Panc1 (cell line): ENCODE results near the gene OST4. TPM values are rescaled to one million over a fixed set of nuclear protein-coding genes. Genes with fewer than 3 reads are reported as not detected.

Source experiments
- ATAC-seq: fragments of 200-7000 bp; cut with Tn5 transposase; 2 replicates; pipeline ENCODE4 v1.9.1; 2020; ENCODE audit warnings: mild to moderate bottlenecking, moderate library complexity
- BruUV-seq: library from RNA; stranded (reverse); fragments of 400-500 nt; replicated peaks from 2 replicates; lab custom pipeline; 2021; lab: Mats Ljungman, UMichigan
- CTCF ChIA-PET: fragments of 300-600 bp; sonication (Branson Sonifier 250); formaldehyde crosslinking; loops from one replicate; lab custom pipeline; 2022; ENCODE audit warnings: antibody characterized with exemption; lab: Charles Lee
- POLR2A ChIA-PET: fragments of 300-600 bp; sonication (Branson Sonifier 250); formaldehyde crosslinking; loops from one replicate; lab custom pipeline; 2022; ENCODE audit warnings: antibody characterized with exemption; lab: Charles Lee
- DNase-seq: peaks from one replicate; pipeline ENCODE4 v3.0.0-alpha.2; 2010; ENCODE audit warnings: low read depth, low spot score
- H3K27ac ChIP-seq: 2 replicates; pipeline ENCODE4 v1.5.1; 2011; ENCODE audit warnings: mild to moderate bottlenecking, low read length, inconsistent platforms
- H3K27me3 ChIP-seq: fragments of 200-500 bp; sonication (Bioruptor generic); 2 replicates; pipeline ENCODE4 v1.6.0; 2014; ENCODE audit warnings: low read length, inconsistent platforms; ENCODE audit not compliant: control insufficient read depth, insufficient read depth
- H3K36me3 ChIP-seq: fragments of 200-500 bp; sonication (Bioruptor generic); 2 replicates; pipeline ENCODE4 v1.5.1; 2014; ENCODE audit warnings: inconsistent platforms, mild to moderate bottlenecking, low read length, moderate library complexity; ENCODE audit not compliant: control insufficient read depth, insufficient read depth
- H3K4me1 ChIP-seq: 2 replicates; pipeline ENCODE4 v1.5.1; 2011; ENCODE audit warnings: inconsistent platforms, mild to moderate bottlenecking, low read length, moderate library complexity; ENCODE audit not compliant: control insufficient read depth, insufficient read depth
- H3K4me3 ChIP-seq, 2 experiments: 2 replicates each; pipeline ENCODE4 v1.5.1; 2011 to 2012; ENCODE audit warnings: low read depth in 2 of 2, low read length in 2 of 2, mild to moderate bottlenecking in 2 of 2, inconsistent platforms in 1 of 2, moderate library complexity in 1 of 2
- H3K9me3 ChIP-seq: fragments of 200-500 bp; sonication (Bioruptor generic); 2 replicates; pipeline ENCODE4 v1.5.1; 2014; ENCODE audit warnings: low read depth, mild to moderate bottlenecking, inconsistent platforms, low read length, moderate library complexity; ENCODE audit not compliant: control insufficient read depth, insufficient read depth
- CTCF ChIP-seq: fragments of 450-650 bp; IDR thresholded peaks from 2 replicates; pipeline ENCODE4 v1.5.1; 2017; ENCODE audit warnings: mild to moderate bottlenecking
- POLR2AphosphoS5 ChIP-seq: IDR thresholded peaks from 2 replicates; pipeline ENCODE4 v1.6.1; 2012; ENCODE audit warnings: mild to moderate bottlenecking, low read depth, low read length, moderate library complexity
- REST ChIP-seq, 2 experiments: IDR thresholded peaks; 2 replicates each; pipeline ENCODE4 v1.6.1; 2011 to 2012; ENCODE audit warnings: low read depth in 2 of 2, control low read depth in 1 of 2, low read length in 1 of 2, mild to moderate bottlenecking in 1 of 2, moderate library complexity in 1 of 2; ENCODE audit not compliant: insufficient read depth in 1 of 2
- SIN3A ChIP-seq: IDR thresholded peaks from 2 replicates; pipeline ENCODE4 v1.6.1; 2012; ENCODE audit warnings: low read depth, mild to moderate bottlenecking, low read length, moderate library complexity, borderline replicate concordance; ENCODE audit not compliant: insufficient read depth
- TCF7L2 ChIP-seq: IDR thresholded peaks from 2 replicates; pipeline ENCODE4 v1.6.1; 2011; ENCODE audit warnings: mild to moderate bottlenecking, low read depth, low read length, inconsistent platforms
- in situ Hi-C: cut with HindIII; loops from 2 replicates; pipeline ENCODE4 v1.10.0; 2016; ENCODE audit warnings: low sequenced_read_pairs, low pct_unique_long_range_greater_than_20kb
- intact Hi-C: fragments of 100-400 bp; cut with micrococcal nuclease; formaldehyde crosslinking; loops from one replicate; pipeline ENCODE4 v1.10.0; 2022; ENCODE audit not compliant: unreplicated experiment
- total RNA-seq: library from RNA; stranded (reverse); gene quantifications from one replicate; pipeline ENCODE4 v1.2.1, GENCODE V29; 2021; ENCODE audit not compliant: unreplicated experiment

OST4 gene
- total RNA-seq, 1 experiment from 2014 or later, result 219 TPM

DNA sequence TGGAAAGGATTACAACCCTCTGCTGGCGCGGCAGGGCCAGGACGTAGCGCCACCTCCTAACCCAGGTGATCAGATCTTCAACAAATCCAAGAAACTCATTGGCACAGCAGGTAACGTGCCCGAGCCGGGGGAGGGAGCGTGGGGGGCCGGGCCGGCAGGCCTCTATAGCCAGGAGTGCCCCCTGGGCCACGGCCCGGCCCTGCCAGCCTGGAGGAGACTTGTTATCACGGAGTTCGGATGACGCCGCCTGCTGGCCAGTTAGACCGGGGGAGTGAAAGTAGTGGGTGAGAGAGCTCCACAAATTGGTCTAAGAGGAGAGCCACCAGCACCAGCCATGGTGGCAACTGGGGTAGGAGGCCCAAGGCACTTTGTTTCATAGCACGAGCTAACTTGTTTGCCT, 47.3 kb downstream of the OST4 start:
- H3K9me3 ChIP-seq, result no peaks in the 10 kb centered on the region
- intact Hi-C loops, result no loop called here
- peaks cover 6% of the 10 kb centered on the region for H3K4me1 ChIP-seq
- POLR2A ChIA-PET, result no interaction called here
- no TSS peak for BruUV-seq
- no peak for TF ChIP-seq SIN3A
- no peak for TF ChIP-seq REST (IDR thresholded peaks at IDR 0.05; ENCODE audit: insufficient read depth in 1 of 2, low read depth in 2 of 2, low read length in 1 of 2)
- TF ChIP-seq TCF7L2, result no peak
- no peak for TF ChIP-seq POLR2AphosphoS5
- no peak for TF ChIP-seq CTCF
- DNase-seq (no peak), ATAC-seq (no peak)
- no peak overlapping the region for H3K27ac ChIP-seq
- CTCF ChIA-PET, result no interaction called here
- H3K36me3 ChIP-seq, result no peaks in the 10 kb centered on the region
- no peaks in the 10 kb centered on the region for H3K27me3 ChIP-seq
- in situ Hi-C loops, result no loop called here
- no peak overlapping the region for H3K4me3 ChIP-seq

DNA sequence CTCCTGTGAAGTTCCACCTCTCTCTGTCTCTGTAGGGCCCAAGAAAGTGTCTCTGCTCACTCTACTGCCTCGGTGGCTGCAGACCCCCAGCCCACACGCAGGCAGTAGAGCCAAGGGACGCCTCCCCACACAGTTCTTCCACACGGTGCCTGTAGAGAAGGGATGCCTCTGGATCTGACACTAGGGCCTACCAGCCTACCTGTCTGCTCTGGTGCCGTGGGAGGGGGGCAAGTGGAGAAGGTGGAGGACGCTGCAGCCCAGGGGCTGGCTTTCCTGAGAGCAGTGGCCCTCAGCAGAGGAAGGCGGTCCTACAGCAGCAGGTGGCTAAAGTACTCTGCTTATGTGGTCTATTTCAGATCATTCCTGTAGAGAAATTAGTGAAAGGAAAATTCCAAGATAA, 47.7 kb downstream of the OST4 start:
- POLR2A ChIA-PET, result no interaction called here
- TF ChIP-seq SIN3A (no peak), POLR2AphosphoS5 (no peak), REST (IDR thresholded peaks at IDR 0.05; ENCODE audit: insufficient read depth in 1 of 2, low read depth in 2 of 2, low read length in 1 of 2) (no peak), CTCF (no peak), TCF7L2 (no peak)
- Histone ChIP-seq H3K27ac (no peak overlapping the region), H3K4me1 (peaks cover 6% of the 10 kb centered on the region), H3K9me3 (no peaks in the 10 kb centered on the region), H3K4me3 (no peak overlapping the region), H3K36me3 (no peaks in the 10 kb centered on the region), H3K27me3 (no peaks in the 10 kb centered on the region)
- in situ Hi-C loops, result no loop called here
- intact Hi-C loops, result no loop called here
- CTCF ChIA-PET, result no interaction called here
- no peak for DNase-seq
- no peak for ATAC-seq
- BruUV-seq, result no TSS peak
